Measurements from ENCODE around the gene DCAF10.
"Not testable (repeated sequence)": the region's sequence is repeated elsewhere in the genome, so short reads cannot be mapped to it uniquely, and the experiment has no call there.

The DCAF10 gene

GRCh38 chr9:37870081-37870798 lies 69.6 kb downstream of the DCAF10 start:
- no peak for DNase-seq

GRCh38 chr9:37870799-37871176 lies 70.2 kb downstream of the DCAF10 start:
- no peak for DNase-seq

GRCh38 chr9:37873955-37874354 lies 73.4 kb downstream of the DCAF10 start:
- DNase-seq, result no peak

- DNase-seq, result no peak
Measured at GRCh38 chr9:37876376-37876775, 75.8 kb downstream of the DCAF10 start.

DNA sequence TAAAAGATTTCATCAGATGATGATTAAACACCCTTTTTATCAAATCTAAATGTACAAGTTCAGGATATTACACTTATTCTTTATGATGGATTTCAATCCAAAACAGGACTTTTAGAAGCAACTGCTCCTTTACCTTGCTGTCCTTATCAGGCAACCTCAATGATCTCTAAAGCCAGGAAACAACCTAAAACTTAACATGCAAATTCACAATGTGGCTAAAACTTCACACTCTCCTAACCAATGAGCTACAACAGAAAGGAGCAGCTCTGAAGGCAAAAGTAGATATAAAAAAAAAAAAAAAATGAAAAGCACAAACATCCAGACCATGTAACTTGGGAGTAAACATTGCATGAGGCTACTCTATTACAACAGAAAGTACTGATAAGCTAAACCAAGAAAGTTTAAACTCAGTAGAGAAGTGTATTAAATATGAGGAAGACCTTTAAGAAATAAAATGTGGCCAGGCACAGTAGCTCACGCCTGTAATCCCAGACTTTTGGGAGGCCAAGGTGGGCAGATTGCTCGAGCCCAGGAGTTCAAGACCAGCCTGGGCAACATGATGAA lies 80.4 kb downstream of the DCAF10 start:
- no peak for DNase-seq

GRCh38 chr9:37887977-37888583 lies 87.5 kb downstream of the DCAF10 start:
- DNase-seq, result peak; percentile 71 to 77

GRCh38 chr9:37889536-37889935 lies 88.9 kb downstream of the DCAF10 start:
- no peak for DNase-seq

GRCh38 chr9:37891042-37891441 lies 90.4 kb downstream of the DCAF10 start:
- DNase-seq, result not testable (repeated sequence)

GRCh38 chr9:37892063-37892462 lies 91.5 kb downstream of the DCAF10 start:
- no peak for DNase-seq

DNA sequence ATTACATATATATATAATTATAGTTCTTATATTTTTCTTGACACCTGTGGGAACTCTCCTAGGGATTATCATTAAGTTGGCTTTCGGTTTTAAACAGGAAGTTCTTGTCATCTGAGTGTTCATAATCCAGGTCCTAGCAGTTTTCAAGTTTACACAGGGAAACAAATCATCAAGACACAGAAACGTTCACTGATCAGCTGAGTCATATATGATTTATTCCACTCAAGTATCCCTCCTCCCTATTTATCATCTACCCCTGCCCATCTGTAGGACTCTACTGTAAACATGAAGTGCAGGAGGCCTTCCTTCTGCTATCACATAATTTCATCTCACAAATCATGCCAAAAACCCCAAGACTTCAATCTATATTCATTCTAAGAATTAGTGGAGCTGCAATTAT lies 97.1 kb downstream of the DCAF10 start:
- no peak for DNase-seq

- no peak for DNase-seq
Measured at GRCh38 chr9:37899041-37899440, 98.4 kb downstream of the DCAF10 start.

DNA sequence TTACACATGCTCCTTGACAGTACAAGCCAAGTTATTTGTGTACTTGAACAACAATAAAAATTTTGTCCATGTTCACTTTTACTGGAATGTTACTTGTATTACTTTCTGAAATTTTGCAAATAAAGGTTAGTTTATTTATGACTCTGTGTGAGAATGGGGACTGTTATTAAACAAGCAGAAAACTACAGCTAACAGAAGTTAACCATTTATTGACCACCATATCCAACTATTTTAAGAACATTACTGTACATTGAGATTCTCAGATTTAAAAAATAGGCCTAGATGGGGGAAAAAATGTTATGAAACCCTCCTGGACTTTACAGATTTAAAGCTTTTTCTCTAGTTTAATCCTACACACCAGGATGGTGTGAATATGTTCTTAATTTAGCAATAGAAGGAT lies 101.5 kb downstream of the DCAF10 start:
- no peak for DNase-seq

DNA sequence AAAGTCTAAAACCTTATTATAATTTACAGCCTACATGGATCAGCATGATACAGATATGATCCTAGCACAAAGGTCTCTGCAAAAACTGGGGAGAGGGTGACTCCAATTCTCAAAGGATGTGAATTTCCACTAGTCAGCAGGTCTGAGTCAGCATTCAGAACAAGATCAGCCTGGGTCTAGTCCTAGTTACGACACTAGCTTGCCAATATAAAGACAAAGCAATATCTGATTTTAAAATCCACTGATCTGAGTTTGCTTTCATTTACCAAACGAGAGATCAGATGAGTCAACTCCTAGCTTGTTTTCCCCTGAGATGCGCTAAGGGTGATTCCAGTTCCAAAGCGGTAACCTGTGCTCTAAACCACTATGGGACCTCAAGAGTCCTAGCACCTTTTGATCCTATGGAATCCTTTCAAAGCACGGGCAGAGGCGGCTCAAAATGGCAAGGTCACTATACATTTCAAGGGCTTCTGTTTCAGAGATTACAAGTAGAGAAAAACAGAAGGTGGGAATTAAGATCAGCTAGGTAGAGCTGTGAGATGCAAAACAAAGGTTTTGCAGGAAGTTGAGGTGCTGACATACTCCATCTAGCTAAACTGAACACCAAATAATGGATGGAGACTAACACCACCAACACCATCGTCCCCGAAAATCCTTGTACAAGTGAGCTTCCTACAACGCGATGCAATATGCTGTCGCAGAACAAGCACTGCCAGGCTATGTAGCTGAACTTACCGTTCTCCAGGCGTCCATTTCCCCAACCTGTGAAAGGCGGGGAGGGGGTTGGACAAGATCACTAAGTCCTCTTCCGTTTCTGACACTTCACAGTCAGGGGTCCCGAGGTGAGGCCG lies 102.4 kb downstream of the DCAF10 start:
- DNase-seq, result peak; percentile 34 to 42

DNA sequence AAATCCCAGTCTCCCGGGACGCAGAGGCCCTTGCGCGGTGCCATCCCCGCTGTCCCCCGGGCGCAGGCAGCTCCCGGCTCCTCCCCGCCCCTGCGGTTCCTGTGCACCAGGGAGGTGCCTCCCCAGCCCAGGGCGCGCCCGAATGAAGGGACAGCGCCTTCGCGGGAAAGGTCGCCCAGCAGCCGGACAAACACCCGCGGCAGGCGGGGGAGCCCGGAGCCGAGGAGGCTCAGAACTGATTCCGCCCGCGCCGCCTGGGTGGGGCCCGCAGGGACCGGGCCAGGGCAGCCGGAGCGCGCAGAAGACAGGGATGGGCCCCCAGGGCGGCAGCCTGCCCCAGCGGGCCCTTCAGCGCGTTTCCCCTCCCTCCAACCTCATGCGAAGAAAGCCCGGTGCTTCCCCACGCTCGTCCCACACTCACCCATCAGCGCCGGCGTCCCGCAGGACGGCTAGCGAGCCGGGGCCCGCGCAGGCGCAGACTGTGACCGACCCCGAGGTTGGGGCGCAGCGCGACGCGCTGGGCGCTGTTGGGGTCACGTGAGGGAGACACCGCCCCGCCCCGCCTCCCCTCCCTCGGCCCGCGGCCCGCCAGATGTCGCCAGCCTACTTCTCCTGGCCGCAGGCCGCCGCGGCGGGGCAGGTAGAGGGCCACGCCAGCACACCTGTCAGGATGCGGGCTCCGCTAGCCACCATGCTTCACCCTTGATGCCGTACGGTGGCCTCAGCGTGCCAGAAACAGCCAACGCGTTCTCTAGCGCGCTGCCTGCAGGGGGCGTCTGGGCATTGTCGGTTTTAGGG lies 103.2 kb downstream of the DCAF10 start, which contains the start of gene SLC25A51:
SLC25A51 (minus strand) TSS at position 481 of the 798 bp plus-strand sequence. CDS start 15,577 bp downstream, outside the sequence.
- peak; percentile 69 to 74 for DNase-seq

GRCh38 chr9:37904445-37905130 lies 104.0 kb downstream of the DCAF10 start:
- no peak for DNase-seq

- no peak for DNase-seq
Measured at GRCh38 chr9:37905131-37905505, 104.5 kb downstream of the DCAF10 start.

DNA sequence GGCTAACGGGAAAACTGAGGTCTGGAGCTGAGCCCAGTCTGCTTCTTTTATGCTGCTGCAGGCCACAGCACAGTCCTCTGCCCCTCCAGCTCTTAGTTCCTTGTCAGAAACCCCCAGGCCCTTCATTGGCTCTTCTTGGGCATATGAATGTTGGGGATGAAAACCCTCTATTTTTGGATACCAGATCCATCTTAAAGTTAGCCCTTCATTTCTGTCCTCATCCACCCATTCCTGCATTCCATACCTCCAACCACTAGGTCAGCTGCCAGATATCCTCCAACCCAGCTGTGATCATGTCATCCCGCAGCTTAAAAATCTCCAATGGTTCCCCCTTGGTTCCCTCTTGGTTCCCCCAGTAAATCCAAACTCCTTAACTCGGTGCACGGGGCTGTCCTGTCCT lies 105.2 kb downstream of the DCAF10 start:
- no peak for DNase-seq

GRCh38 chr9:37906312-37907239 lies 106.0 kb downstream of the DCAF10 start:
- DNase-seq, result no peak

- DNase-seq, result no peak
Measured at GRCh38 chr9:37908283-37908682, 107.7 kb downstream of the DCAF10 start.

DNA sequence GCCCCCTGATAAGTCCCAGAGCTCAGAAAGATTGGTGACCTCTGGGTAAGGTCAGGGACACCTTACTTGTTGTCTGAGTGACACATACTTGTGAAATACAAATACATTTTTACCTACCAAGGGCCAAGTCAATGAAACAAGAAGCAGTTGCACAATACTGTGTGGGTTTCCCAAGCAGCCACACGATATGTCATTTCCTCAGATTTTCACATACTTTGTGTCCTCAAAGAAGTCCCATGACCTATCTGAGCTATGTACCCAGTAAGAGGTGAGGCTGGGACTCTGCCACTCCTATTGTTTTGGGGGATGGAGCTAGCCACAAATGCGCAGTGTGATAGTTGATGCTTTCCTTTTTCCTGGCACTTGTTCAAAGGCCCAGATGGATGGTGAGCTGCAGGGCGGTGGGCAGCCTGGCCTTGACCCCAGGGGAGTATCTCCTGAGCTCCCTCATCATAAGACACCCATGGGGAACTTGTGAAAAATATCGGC lies 108.1 kb downstream of the DCAF10 start:
- DNase-seq, result peak; percentile 93 to 96

GRCh38 chr9:37909326-37909725 lies 108.7 kb downstream of the DCAF10 start:
- DNase-seq, result no peak

Measured in AML-193 (cell line).